ENCODE results near the gene THOC2. TPM values are rescaled to one million over a fixed set of nuclear protein-coding genes. Genes with fewer than 3 reads are reported as not detected.

The THOC2 gene
- total RNA-seq, 2 experiments from 2014 or later: 61.1 to 62.8 TPM

DNA sequence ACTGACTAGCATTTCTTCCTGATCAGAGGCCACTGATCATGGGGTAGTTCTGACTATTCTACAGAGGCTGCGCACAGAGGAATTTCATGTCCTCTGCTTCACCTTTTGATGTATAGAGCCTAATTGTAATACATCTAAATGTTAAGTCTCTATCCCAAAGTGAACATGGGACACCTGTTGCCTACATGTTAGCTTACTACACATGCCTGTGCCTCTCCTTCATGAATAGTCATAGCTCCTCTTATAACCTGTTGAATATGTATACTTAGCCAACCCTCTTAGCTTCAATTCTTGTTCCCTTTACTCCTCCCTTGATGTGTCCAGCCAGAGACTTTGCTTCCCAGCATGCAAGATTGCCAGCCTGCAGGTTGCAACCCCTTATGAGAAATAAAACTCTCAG lies 9.6 kb upstream of the THOC2 start:
- Histone ChIP-seq H3K9me3 (ENCODE audit: control insufficient read depth in 1 of 2, insufficient read depth in 1 of 2, low read length in 2 of 2) (no peaks in the 10 kb centered on the region), H3K27me3 (ENCODE audit: control insufficient read depth in 1 of 2, insufficient read depth in 2 of 2, low read length in 2 of 2) (no peaks in the 10 kb centered on the region), H3K4me3 (ENCODE audit: low read length) (no peak overlapping the region), H3K36me3 (ENCODE audit: insufficient read depth, low read length) (no peaks in the 10 kb centered on the region), H3K27ac (ENCODE audit: low read depth in 1 of 2, low read length in 2 of 2) (no peak overlapping the region), H3K4me1 (ENCODE audit: insufficient read depth, low read length) (no peaks in the 10 kb centered on the region)
- POLR2A ChIA-PET: no interaction called here
- no peak for ATAC-seq (ENCODE audit: poor library complexity)
- no peak overlapping the region for H3K4me3 Mint-ChIP-seq
- no peaks in the 10 kb centered on the region for H3K27me3 Mint-ChIP-seq
- intact Hi-C loops (cut with DNase I, micrococcal nuclease): no loop called here
- H3K36me3 Mint-ChIP-seq (ENCODE audit: low read depth): no peaks in the 10 kb centered on the region
- CTCF ChIA-PET: no interaction called here
- no peaks in the 10 kb centered on the region for H3K4me1 Mint-ChIP-seq (ENCODE audit: low read depth)
- no peaks in the 10 kb centered on the region for H3K9me3 Mint-ChIP-seq
- no peak overlapping the region for H3K27ac Mint-ChIP-seq
- no peak for DNase-seq
- TF ChIP-seq, protein P1, sequence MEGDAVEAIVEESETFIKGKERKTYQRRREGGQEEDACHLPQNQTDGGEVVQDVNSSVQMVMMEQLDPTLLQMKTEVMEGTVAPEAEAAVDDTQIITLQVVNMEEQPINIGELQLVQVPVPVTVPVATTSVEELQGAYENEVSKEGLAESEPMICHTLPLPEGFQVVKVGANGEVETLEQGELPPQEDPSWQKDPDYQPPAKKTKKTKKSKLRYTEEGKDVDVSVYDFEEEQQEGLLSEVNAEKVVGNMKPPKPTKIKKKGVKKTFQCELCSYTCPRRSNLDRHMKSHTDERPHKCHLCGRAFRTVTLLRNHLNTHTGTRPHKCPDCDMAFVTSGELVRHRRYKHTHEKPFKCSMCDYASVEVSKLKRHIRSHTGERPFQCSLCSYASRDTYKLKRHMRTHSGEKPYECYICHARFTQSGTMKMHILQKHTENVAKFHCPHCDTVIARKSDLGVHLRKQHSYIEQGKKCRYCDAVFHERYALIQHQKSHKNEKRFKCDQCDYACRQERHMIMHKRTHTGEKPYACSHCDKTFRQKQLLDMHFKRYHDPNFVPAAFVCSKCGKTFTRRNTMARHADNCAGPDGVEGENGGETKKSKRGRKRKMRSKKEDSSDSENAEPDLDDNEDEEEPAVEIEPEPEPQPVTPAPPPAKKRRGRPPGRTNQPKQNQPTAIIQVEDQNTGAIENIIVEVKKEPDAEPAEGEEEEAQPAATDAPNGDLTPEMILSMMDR (IDR thresholded peaks at IDR 0.05): no peak

DNA sequence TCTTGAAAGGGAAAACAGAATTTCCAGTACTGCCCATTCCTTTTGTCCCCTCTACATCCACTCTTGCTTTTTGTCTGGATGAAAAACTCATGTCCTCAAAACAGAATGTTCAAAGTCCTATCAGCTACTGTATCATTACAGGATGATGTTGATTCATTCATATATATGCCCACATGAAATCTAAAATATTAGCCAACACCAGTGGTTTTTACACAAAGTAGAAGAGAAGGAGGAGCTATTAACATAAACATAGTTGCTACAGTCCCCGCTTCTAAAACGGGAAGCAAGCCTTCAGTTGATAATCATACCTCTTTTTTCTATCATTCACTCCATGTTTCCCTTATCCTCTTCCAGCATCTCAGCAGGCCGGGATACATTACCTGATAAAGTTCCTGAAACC lies 7.7 kb upstream of the THOC2 start:
- Histone ChIP-seq H3K4me3 (ENCODE audit: low read length) (no peak overlapping the region), H3K27ac (ENCODE audit: low read depth in 1 of 2, low read length in 2 of 2) (no peak overlapping the region), H3K4me1 (ENCODE audit: insufficient read depth, low read length) (no peaks in the 10 kb centered on the region), H3K36me3 (ENCODE audit: insufficient read depth, low read length) (no peaks in the 10 kb centered on the region), H3K9me3 (ENCODE audit: control insufficient read depth in 1 of 2, insufficient read depth in 1 of 2, low read length in 2 of 2) (no peaks in the 10 kb centered on the region), H3K27me3 (ENCODE audit: control insufficient read depth in 1 of 2, insufficient read depth in 2 of 2, low read length in 2 of 2) (no peaks in the 10 kb centered on the region)
- TF ChIP-seq, protein P1 (IDR thresholded peaks at IDR 0.05): no peak
- no peaks in the 10 kb centered on the region for H3K4me1 Mint-ChIP-seq (ENCODE audit: low read depth)
- ATAC-seq (ENCODE audit: poor library complexity): no peak
- ChIA-PET POLR2A (no interaction called here), CTCF (interaction anchor here (1.6 kb wide), 1 partner anchor 37 kb away, joined by 3 read pairs; no protein-coding TSS in a partner anchor)
- no peak for DNase-seq
- H3K27ac Mint-ChIP-seq: no peak overlapping the region
- no peaks in the 10 kb centered on the region for H3K27me3 Mint-ChIP-seq
- no peaks in the 10 kb centered on the region for H3K9me3 Mint-ChIP-seq
- intact Hi-C loops (cut with DNase I, micrococcal nuclease): no loop called here
- no peaks in the 10 kb centered on the region for H3K36me3 Mint-ChIP-seq (ENCODE audit: low read depth)
- no peak overlapping the region for H3K4me3 Mint-ChIP-seq

DNA sequence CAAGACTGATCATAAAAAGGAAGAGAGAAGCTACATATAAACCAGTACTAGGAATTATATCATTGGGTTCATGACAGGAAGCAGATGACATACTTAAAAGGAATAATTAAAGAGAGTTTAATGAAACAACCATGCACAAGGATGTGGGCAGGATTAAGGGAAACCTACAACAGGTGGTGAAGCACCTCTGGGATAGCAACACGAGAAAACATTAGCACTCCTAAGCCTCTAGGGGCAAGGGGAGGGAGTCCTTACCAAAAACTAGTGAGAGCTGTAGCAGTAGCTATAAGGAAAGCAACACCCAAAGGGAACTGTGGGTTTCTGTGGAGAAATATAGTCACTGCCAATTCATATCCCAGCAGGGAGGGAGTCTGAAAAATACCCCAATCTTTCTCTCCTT lies 7.2 kb upstream of the THOC2 start:
- no peaks in the 10 kb centered on the region for H3K9me3 ChIP-seq (ENCODE audit: control insufficient read depth in 1 of 2, insufficient read depth in 1 of 2, low read length in 2 of 2)
- H3K36me3 ChIP-seq (ENCODE audit: insufficient read depth, low read length): no peaks in the 10 kb centered on the region
- ChIA-PET POLR2A (no interaction called here), CTCF (interaction anchor here (1.6 kb wide), 1 partner anchor 38 kb away, joined by 3 read pairs; no protein-coding TSS in a partner anchor)
- H3K4me3 ChIP-seq (ENCODE audit: low read length): no peak overlapping the region
- H3K4me1 ChIP-seq (ENCODE audit: insufficient read depth, low read length): no peaks in the 10 kb centered on the region
- Mint-ChIP-seq H3K27me3 (no peaks in the 10 kb centered on the region), H3K27ac (no peak overlapping the region), H3K36me3 (ENCODE audit: low read depth) (no peaks in the 10 kb centered on the region), H3K4me3 (no peak overlapping the region), H3K4me1 (ENCODE audit: low read depth) (no peaks in the 10 kb centered on the region), H3K9me3 (no peaks in the 10 kb centered on the region)
- ATAC-seq (ENCODE audit: poor library complexity): no peak
- intact Hi-C loops (cut with DNase I, micrococcal nuclease): no loop called here
- no peak for DNase-seq
- TF ChIP-seq, protein P1 (IDR thresholded peaks at IDR 0.05): no peak
- H3K27ac ChIP-seq (ENCODE audit: low read depth in 1 of 2, low read length in 2 of 2): no peak overlapping the region
- no peaks in the 10 kb centered on the region for H3K27me3 ChIP-seq (ENCODE audit: control insufficient read depth in 1 of 2, insufficient read depth in 2 of 2, low read length in 2 of 2)

All from CD4-positive, alpha-beta T cell (primary cell).